Adipose tissue (tissue), 3 donors: ENCODE measurements around the gene IGSF3. TPM values are rescaled to one million over a fixed set of nuclear protein-coding genes. Genes with fewer than 3 reads are reported as not detected.
"Not testable (repeated sequence)": the region's sequence is repeated elsewhere in the genome, so short reads cannot be mapped to it uniquely, and the experiment has no call there.

Experiments
- H3K27ac ChIP-seq: one replicate; pipeline ENCODE4 v1.5.1; 2013; ENCODE audit warnings: low read depth, low read length
- WGBS, 3 donors: extraction: QIAGEN DNeasy Blood & Tissue Kit; methylation state at CpG; one replicate each; pipeline ENCODE4 v1.1.7; 2013; 5-methylcytosine and 5-hydroxymethylcytosine counted together
- polyA plus RNA-seq, 3 donors: library from polyadenylated mRNA; stranded (reverse); fragments of 200-250 nt; gene quantifications; one replicate each; pipeline ENCODE4 v1.2.3, GENCODE V29; 2013
- donor health status: healthy with polysubstance abuse.
- donor health status: Bipolar disorder and iron deficiency.
- donor health status: healthy.

Gene IGSF3
- polyA plus RNA-seq, 3 donors = 1.0 to 1.9 (median 1.1) TPM

DNA sequence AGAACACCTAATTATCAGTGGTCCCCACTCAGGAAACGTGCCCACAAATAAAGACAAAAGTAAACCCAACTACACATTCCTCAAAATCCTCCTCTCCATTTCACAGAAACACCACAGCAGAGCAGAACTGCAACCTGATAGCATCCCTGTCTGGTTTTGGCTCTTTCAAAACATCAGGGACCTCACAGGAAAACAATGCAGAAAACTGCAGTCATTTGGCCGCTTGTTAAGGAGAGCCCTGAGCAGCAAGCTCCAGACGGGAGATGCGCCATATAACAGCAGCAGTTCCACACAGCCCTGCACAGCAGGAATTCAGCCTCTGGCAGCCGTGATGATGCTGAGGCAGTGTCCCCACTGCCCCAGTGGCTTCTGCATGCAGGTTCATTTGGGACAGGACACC is 23.4 kb downstream of the IGSF3 start:
- WGBS, 3 donors = 68 to 84% (median 73%) methylated on average over 5 of the region's 5 CpGs
- not testable (repeated sequence) for H3K27ac ChIP-seq

DNA sequence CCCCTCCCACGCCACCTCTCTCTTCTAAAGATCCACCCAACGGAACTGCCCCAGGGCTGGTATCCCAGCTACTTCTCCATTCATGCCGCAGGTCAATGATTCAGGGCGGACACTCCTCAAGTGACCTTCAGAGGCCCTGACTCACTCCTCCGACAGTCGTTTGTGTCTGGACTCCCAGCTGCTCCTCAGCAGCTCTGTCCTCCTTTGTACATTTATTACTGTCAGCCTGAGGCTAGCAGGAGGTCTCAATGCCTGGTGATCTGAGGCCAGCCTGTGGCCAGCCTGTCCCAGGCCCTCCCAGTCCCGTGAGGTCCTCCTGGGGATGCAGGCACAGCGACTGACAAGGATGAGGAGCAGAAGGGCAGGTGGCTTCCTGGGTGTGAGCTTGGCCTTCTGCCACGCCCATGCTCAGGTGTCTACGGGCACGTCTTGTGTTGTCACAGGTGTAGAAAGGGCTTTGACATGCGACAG is 24.2 kb downstream of the IGSF3 start:
- not testable (repeated sequence) for H3K27ac ChIP-seq
- 81 to 85% (median 84%) methylated on average over 12 of the region's 12 CpGs for WGBS, 3 donors

DNA sequence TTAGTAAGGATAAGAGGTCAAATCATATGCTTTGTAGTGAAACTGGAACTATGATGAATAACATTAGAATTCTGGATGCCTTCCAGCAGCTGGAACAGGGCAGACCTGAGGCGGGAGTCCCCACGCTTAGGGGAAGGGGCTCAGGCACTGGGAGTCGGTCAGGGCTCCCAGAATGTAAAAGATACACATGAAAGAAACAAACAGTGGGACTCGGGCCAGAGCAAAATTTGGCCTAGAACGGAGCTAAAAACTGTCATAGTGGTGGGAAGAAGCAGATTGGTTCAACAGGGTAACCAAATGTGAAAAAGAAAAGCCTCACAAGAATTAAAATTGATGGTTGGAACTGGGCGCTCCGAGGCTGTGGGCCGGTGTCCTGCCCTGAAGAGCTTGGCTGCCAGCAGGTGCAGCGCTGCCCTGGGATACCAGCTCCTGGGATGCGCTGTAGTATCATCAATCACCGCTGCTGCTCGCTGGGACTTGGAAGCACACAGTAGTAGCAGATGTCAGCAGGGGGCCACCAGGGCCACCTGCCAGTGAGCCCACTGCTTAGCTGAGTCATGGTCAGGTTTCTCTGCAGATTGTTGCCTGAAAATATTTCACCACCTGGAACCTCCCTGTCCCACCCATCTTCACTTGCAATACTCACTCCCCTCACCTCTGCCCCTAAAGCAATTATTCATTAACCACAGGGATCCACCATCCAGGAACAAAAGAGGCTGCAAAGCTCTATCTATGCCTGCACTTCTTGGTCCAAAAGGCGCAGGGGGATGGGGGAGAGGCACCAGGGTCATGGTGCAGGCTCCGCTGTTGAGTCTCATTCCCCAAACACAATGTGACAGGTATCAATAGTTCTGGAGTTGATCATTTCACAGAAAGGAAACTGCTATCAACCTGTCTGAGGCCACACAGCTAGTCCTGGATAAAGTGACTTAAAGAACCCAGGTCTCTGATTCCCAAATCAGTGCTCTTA is 24.9 kb downstream of the IGSF3 start:
- WGBS, 3 donors = 72 to 79% (median 76%) methylated on average over 14 of the region's 14 CpGs
- H3K27ac ChIP-seq = not testable (repeated sequence)

DNA sequence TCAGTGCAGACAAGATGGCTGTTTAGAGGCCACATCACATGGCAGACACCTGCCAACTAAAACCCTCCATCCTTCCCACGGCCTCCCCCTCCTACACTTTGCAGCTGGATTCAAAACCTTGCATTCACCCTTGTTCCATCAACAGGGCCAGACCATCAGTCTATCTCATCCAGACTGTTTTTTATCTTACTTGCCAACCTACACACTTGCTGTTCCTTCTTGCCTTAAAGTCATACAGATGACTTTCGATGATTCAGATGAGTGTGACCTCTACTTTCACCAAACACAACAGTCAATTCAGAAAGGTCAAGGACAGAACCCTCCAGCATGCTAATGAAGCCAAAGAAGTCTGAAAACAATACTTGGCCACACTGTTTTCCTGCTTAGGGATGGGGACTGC is 29.9 kb downstream of the IGSF3 start:
- 89 to 97% (median 94%) methylated on average over 2 of the region's 2 CpGs for WGBS, 3 donors
- H3K27ac ChIP-seq = not testable (repeated sequence)

DNA sequence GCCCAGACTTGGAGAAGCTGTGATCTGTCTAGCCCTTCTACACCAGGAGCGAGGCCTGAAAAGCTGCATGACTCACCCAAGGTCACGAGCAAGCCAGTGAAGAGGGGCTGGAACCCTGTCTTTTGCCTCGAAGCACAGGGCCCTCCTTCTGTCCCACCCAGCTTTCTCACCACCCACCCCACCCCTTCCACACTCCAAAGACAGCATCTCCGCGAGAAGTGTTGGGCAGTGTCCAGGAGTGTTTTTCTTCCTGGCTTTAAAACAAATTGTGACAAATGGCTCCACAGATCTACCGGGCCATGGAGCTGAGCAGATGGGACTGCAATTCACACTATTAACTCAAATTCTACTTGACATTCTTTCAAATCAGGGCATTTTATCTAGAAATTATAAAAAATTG is 30.9 kb downstream of the IGSF3 start:
- WGBS, 3 donors = 48 to 76% (median 61%) methylated on average over 4 to 5 of the region's 6 CpGs
- not testable (repeated sequence) for H3K27ac ChIP-seq

DNA sequence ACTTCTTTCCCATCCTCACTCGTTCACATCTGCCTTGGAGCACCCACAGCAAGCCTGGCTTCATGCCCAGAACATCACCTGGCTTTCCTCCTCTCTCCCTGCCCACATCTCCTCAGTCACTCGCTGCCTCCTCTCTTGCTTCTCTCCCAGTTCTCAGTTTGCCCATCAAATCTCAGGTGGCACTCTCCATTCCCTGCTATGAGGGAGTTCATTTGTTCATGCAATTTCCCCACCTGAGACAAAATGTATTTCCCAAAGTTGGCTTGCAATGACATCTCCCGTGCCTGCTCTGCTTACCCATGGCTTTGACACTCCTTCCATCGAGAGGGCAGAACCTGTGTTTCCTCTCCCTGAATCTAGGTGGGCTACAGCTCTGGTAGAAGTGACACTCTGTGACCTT is 33.1 kb downstream of the IGSF3 start:
- WGBS, 3 donors = 71 to 78% (median 75%) methylated on average over 3 to 4 of the region's 4 CpGs
- H3K27ac ChIP-seq = not testable (repeated sequence)

DNA sequence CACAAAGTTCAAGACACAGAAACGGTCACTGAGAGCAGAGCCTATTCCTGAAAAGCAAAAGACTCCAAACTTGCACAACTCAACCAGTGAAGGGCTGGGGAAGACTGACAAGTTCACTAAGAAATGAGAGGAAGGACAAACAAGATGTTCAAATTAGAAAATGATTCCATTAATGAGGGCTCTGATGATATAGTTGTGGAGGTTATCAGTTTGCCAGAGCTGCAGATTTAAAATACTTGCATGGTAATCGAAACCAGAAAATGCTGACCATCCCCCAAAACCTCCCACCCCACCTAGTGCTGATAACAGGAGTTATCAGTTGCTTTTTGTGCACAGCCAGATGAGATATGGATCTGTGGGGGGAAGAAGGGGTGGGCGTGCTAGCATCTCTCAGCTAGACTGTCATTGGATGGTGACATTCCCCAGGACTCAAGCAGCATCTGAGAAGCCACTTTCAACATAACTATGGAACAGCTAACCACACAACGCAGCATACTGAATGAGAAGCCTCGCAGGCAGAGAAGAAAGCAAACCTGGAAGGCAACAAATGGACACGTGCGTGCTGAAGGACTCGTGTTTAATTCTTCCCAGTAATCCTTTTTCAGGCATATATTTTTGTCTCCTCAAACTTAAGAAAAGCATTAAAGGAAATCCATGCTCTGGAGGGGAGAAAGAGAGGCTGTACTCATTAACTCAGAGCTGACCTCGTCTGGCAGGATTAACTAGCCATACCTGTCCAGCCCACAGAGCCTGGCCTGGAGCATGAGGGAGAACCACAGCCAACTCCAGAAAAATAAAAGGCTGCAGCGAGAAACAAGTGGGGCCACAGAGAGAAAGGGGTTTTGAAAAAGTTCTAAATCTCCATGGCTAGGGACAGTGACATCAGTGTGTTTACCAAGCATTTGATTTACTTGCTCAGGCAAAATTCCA is 35.3 kb downstream of the IGSF3 start:
- 48 to 75% (median 57%) methylated on average over 10 of the region's 10 CpGs for WGBS, 3 donors
- H3K27ac ChIP-seq = not testable (repeated sequence)

DNA sequence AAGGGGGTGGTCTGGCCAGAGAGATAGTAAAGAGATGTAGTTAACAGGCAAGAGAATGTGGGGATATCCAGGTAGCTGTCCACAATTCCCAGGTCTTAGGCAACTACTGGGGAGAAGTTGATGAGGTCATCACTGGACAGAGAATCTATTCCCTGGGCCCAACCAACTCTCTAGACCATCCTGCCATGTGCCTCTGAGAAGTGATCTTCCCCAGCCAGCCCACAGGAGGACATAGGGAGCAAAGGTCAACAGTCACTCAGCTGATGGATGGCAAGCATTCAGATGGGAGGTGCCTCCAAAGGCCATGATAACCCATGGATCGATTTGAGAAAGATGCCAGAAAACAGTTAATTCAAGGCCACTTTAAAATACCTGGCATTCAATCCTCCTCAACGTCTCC is 36.0 kb downstream of the IGSF3 start:
- H3K27ac ChIP-seq = not testable (repeated sequence)
- 20 to 70% (median 59%) methylated on average over 2 of the region's 2 CpGs for WGBS, 3 donors

DNA sequence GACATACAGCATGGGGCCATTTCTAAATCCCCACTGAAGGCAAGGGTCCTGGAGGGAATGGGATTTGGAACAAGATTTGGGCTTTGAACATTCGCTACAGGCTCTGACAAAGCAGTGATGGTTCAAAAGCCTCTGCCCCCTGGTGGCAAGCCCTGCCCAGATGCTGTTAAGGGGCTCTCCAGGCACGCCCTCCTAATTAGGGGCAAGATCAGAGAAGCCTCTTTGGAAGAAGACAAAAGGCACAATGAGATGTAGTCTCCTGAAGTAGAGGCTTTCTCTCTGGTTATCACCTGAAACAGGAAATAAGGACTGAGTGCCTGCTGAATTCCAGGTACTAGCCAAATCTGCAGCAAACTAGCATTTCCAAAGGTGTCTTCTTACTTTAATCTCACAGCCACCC is 37.5 kb downstream of the IGSF3 start:
- H3K27ac ChIP-seq = not testable (repeated sequence)
- 83 to 88% (median 88%) methylated on average over 1 to 2 of the region's 2 CpGs for WGBS, 3 donors

DNA sequence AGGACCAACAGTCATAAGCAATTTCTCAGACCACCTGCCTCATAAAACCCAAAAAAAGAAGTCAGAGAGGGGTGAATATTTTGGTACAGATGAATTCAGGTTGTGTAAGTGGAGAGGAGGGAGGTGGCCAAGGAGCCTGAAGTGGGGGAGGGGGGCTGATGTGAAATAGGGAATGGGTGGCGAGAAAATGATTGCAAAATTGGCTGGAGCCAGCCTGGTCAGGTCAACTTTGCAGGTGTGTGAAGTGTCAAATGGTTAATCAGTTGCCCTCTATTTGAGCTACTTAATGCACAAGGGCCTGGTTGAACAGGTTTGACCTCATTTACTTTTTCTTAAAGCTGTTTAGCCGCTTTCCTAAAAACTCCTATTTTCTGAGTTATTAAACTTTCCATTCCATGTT is 38.1 kb downstream of the IGSF3 start:
- 68 to 89% (median 80%) methylated on average over 2 of the region's 2 CpGs for WGBS, 3 donors
- H3K27ac ChIP-seq = not testable (repeated sequence)

DNA sequence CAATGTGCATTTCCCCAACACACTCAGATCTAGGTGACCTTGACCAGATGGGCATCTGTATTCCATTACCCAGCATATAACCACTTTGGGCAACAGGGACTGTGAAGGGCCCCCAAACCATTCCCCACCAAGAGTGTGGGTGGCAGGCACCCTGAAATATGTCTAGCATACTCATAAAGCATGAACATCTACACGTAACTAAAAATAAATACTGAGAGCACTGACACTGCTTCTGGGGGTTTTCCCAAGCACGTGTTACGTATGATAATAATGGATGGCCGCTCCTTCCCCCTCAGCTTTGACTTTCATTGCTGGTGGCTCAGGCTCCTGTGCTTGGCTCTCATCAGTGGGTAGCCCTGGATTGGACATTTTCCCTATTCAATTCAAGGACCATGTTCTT is 39.1 kb downstream of the IGSF3 start:
- 85 to 90% (median 85%) methylated on average over 4 of the region's 4 CpGs for WGBS, 3 donors
- no peak overlapping the region for H3K27ac ChIP-seq

DNA sequence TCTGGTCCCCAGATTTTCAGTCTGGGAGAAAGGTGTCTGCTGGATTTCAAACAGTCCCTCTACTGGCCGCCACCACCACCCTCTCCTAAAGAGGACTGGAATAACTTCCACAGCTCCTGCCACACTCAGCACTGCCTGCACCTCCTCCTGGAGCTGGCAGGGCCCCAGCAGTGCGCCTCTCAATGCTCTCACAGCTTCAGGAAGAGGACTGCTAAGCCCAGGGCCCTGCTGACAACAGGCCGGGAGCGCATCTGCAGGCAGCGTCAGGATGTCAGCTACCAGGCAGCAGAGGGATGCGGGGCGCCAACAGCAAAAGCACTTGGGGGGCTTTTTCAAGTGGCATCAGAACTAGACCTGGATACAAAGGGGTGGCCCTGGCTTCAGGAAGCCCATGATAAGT is 40.2 kb downstream of the IGSF3 start:
- 83 to 95% (median 88%) methylated on average over 7 of the region's 7 CpGs for WGBS, 3 donors
- H3K27ac ChIP-seq = not testable (repeated sequence)

DNA sequence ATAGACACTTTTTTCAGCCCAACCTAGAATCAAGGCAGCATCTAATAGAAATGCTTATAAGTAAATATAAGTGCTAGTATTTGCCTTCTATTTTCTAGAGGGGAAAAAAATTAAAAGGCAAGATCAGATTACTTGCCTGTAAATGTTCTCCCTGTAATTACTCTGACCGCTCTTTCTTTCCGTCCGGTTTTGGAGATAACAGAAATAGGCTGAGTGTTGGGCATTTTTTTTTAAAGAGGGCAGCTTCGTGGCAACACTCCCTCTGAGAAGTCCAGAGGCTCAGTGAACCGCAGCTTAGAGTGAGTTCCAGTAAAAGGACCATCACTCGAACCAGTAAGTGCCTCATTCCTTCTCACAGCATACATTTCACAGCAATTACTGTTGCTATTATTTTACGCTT is 40.6 kb downstream of the IGSF3 start:
- H3K27ac ChIP-seq = not testable (repeated sequence)
- 70 to 78% (median 74%) methylated on average over 7 of the region's 7 CpGs for WGBS, 3 donors

DNA sequence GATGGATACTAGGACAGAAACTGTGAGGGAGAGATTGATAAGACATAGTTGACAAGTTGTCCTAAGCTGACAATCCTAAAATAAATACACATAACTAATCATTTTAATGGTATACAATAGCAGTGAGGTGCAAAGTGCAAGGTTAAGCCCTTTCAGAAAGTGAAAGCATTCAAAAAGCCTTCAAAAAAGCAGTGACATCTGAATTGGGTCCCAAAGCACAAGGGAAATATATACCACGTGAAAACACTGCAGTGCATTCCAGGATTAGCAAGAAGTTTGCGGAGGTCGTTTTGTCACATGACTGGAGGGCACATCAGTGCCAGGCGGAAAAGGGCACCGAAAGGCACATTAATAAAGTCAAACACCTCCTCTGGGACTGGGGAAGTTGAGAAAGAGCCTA is 42.4 kb downstream of the IGSF3 start:
- WGBS, 3 donors = 57 to 81% (median 74%) methylated on average over 5 of the region's 5 CpGs
- not testable (repeated sequence) for H3K27ac ChIP-seq

DNA sequence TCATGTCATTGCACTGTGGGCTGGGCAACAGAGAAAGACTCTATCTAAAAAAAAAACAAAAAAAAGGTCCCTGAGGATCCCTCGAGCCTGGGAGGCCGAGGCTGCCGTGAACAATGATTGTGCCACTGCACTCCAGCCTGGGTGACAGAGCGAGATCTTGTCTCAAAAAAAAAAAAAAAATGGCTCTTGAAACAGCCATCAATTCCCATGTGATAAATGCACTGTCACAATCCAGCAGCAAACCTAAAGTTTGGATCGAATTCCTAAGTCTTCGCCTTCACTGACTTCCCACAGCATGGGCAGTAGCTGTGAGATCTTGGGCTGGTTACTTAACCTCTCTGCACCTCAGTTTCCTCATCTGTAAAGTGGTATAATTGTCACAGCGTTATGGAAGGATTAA is 43.5 kb downstream of the IGSF3 start:
- 83 to 92% (median 87%) methylated on average over 7 of the region's 7 CpGs for WGBS, 3 donors
- no peak overlapping the region for H3K27ac ChIP-seq

DNA sequence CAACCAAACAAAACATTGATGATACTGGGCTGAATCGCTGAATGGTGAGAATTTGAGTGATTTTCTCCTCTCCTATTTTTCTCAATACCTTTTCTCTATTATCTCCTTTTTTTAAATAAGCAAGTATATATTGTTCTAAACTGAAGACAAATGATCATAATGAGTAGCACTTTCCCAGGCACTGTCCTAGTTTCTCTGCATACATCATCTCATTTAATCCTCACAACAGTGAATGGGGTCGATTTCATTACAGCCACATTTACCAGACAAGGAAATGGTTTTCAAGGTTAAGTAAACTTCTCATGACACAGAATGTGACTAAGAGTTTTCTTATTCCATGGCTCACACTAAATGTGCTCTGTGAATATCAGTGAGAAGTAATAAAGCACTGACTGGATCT is 45.0 kb downstream of the IGSF3 start:
- not testable (repeated sequence) for H3K27ac ChIP-seq
- WGBS, 3 donors = 56 to 76% (median 71%) methylated on average over 2 of the region's 2 CpGs

DNA sequence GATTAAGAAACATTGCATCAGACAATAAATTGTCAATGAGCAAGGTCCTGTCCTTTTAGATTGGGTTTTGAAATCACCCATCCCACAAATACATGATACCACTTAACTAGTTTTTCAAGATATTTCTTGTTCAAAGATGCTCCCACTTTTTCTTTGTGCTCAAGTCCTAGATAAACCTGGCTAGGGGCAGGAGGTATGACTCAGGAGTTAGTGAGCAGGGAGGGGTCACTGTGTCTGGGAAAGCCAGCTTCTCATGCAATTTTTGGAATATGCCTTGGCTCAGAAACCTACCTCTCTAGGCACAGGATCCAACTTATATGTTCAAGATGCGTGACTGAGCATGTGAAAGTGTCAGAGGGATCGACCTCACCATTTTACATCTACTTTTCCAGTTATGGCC is 45.8 kb downstream of the IGSF3 start:
- WGBS, 3 donors = 96 to 100% (median 96%) methylated on average over 2 of the region's 2 CpGs
- H3K27ac ChIP-seq = not testable (repeated sequence)

DNA sequence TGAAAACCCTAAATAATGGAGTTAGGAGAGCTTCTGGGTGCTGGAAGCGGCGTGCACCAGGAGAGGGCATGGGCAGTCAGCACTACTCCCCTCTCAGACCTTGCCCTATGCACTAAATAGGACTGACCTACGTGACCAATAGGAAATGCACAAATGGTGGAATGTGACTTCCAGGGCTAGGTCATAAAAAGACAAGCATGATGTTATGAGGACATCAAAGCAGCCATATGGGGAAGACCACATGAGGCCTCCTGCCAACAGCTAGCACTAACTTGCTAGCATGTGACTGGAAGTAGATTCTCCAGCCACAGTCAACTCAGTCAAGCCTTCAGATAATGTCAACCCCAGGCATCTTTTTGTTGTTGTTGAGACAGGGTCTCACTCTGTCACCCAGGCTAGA is 47.1 kb downstream of the IGSF3 start:
- WGBS, 3 donors = 90 to 97% (median 92%) methylated on average over 3 of the region's 3 CpGs
- H3K27ac ChIP-seq = not testable (repeated sequence)

DNA sequence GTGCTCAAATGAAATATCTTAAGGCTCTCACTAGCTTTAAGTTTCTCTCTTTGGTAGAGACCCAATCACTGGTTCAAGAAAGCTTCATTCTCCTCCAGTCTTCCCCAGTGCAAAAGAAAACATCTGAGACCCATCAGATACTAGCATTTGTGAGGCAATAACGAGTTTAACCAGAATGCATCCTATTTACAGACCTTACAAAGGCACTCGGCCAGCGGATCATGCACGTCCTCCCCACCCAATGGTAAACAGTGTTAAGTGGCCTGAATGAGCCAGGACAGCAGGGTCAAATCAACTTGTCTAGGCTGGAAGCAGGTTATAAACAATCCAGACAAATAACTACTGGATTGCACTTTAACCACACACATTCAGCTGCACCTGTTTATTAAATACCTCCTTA is 48.4 kb downstream of the IGSF3 start:
- 48 to 60% (median 52%) methylated on average over 4 of the region's 4 CpGs for WGBS, 3 donors
- not testable (repeated sequence) for H3K27ac ChIP-seq
